Stimulated activated CD4-positive, alpha-beta T cell treated with anti-CD3 and anti-CD28 coated beads, TNF-alpha, amount 100 ng/mL, for 24 hours (primary cell): ENCODE results near the gene MKNK1.

ENCODE experiments used
- DNase-seq, 3 experiments: peaks; one replicate each; pipeline ENCODE4 v3.0.0-alpha.2; 2020; ENCODE audit warnings: low read depth in 3 of 3

MKNK1 gene

DNA sequence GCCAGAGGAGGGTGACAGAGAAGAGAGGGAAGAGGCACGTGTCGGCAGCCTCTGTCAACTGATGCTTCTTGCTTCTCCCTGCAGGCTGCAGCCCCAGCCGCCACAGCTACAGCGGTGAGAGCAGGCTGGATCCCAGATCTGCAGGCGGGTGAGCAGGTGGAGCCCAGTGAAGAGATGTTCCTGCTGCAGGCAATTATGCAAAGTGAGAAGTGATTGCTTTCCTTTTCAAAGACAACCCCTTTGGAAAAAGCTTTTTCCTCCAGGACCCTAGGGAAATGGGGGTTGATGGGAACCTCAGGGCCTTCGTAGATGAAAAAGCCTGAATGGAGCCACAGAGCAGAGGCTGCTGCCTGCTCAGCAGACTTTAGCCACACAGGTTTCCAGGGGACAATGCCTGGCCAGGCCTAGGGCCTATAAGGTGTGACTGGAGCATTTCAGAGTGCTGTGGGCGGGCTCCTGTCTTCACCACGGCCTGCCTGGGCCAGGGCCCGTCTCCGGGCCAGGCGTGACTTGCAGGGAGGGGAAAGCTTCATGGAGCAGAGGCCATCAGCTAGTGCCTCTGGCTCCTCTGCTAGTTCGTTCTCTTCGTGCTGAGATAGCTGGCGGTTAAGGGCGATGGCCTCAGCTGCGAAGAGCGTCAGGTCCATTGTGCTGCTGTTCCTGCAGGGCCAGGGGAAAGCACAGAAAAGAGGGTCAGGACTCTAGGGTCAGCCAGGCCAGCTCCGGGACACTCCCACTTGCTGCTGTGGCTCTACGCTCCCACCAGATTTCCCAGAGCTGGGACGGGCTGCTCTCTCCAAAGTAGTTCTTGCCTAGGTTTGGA, 45.7 kb downstream of the MKNK1 start:
- no peak for DNase-seq

GRCh38 chr1:46557403-46557802, 46.7 kb downstream of the MKNK1 start:
- no peak for DNase-seq

DNA sequence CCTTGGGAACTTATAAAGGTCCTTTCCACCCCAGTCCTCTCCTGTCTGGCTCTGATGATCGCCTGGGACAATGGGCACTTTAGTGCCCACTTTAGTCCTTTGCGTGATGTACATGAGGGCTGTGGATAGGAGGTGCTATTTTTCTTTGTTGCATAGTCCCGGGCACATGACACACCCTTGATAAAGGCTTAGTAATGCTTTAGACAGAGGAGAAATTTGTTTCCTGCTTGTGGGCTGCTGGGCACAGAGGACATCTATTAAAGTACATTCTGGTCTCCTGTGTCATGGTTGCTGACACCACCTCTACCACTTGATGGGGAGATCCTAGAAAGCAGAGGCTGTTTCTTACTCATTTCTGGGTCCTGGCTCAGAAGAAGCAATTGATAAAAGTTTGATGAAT, 47.2 kb downstream of the MKNK1 start:
- DNase-seq: no peak

GRCh38 chr1:46555826-46556619, 48.0 kb downstream of the MKNK1 start:
- DNase-seq: no peak

GRCh38 chr1:46554597-46555381, 49.3 kb downstream of the MKNK1 start:
- DNase-seq: no peak

DNA sequence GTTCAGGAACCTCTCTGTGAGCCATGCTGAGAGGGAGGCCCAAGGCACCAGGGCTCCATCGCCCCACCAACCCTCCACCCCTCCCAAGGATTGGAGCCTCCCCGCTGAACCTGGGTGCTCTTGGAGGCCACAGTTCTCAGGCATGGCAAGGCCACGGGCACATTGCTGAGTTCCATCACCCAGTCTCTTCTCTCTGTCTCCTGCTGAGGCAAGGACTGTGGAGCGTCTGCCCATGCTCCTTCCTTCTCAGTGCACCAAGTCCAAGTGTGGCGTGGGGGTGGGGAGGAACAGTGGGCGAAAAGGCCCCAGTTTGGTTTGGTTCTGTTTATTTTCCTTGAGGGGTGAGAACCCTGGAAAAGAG, 49.9 kb downstream of the MKNK1 start:
- DNase-seq: no peak

DNA sequence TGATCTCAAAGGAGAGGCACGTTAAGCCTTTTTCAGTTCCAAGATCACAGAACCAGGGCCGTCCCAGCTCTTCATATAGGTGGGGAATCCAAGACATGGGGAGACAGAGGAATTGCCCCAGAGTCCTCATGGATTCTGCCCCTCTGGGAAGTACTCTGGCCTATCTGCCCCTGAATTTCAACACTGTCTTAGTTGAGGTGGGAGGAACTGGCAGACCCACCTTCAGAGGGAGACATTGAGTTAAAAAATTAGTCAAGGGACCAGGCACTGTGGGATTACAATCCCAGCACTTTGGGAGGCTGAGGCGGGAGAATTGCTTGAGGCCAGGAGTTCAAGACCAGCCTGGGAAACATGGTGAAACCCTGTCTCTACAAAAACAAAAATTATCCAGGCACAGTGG, 50.6 kb downstream of the MKNK1 start:
- DNase-seq: no peak

DNA sequence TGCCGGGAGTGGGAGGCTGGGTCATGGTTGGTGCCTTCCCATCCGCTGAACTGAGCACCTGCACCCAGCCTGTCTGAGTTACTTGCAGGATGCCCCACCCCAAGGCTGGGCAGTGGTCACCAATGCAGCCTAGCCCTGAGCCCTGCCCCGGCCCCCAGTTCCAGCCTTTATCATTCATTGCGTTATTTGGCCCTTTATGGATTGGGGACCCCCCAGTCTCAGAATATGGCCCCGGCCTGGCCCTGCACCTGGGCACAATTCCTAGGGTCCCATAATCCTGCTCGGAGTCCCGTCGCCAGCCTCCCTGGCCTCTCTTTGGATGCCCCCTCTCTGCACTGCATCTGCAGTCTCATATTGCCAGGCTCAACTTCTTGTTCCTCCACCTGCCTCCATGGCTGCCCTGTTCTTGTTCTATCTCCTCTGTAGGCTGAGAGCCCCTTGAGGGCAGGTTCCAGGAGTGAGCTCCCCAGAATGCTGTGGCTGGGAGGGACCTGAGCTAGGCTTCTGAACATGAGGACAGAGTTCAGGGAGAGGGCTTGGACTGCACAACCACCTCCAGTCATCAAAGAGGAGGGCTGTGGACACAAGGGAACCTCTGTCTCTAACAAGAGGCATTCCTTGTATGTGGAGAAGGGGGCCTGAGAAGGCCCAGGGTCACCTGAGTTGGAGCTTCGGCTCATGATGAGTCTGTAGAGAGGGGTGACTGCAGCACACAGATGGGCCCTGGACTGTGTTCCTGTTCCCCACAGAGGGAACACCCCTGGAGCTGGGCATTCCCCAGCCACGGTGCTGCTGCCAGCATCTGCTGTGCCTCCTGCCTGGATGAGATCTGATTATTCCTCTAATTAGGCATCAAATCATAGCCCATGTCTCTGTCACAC, 51.5 kb downstream of the MKNK1 start:
- DNase-seq: no peak

GRCh38 chr1:46551597-46552095, 52.4 kb downstream of the MKNK1 start, which contains the start of gene KNCN:
Gene KNCN, minus strand, starts transcription at chr1:46551647. Its CDS starts 432 bp downstream, at chr1:46551215.
- DNase-seq: no peak

DNA sequence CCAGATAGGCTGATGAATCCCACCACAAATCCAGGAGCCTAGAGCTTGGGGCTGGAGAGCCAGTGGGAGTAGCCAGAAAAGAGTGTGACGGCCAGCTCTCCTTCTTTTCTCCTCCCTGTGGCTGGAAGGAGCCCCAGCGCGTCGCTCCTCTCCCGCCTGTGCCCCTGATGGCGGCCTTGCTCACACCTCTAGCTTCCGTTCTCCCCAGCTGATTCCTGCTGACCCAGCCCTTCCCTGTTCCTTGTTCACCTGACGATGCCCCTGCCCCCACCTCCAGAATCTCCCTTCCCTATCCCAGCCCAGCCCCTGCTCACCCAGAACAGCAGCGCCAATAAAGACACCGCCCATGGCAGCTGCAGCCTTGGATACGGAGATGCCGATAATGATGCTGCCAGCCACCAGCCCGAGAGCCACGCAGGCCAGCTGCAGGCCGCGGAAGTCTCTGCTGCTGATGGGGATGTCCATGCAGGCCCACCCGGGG, 53.3 kb downstream of the MKNK1 start:
- DNase-seq: no peak

DNA sequence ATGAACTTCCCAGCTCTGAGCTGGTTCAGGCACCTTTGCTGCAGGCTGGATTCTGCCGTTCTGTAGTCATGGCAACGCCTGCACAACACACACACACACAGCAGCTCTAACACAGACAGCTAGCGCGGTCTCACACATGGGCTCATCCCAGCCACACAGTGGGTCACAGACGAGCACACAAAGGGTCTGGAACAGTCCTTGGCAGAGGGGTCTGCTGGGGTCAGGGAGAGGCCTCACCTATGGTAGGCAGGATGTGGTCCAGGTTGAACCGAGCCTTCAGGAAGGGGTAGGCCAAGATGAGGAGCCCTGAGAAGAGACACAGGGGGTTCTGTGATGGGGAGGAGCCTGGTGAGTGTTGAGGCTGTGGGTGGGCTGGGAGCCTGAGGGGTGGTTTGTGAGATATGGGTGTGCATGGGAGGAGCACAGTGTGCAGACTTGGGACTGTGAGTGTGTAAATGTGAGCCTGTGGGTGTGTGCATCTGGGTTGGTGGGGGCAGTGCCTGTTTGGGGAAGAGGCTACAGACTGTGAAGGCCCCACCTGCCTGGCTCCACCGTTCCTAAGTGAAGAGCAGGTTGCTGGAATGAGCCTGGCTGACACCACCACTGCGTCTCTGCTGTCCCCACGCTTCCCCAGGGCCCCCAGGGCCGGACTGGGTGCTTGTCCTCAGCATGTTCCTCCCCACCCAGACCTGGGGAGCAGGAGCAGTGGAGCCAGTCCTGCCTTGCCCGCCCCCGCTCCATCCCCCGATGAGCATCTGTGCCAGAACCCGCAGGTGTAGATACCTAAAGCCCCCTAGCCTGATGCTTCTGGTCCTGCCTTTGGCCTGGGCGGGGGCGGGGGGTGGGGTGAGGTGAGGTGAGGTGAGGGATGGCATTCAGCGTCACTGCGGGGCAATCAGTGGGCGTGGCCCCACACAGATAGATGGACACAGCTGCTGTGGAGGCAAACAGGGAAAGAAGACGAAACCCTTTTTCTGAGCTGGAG, 54.1 kb downstream of the MKNK1 start:
- no peak for DNase-seq

DNA sequence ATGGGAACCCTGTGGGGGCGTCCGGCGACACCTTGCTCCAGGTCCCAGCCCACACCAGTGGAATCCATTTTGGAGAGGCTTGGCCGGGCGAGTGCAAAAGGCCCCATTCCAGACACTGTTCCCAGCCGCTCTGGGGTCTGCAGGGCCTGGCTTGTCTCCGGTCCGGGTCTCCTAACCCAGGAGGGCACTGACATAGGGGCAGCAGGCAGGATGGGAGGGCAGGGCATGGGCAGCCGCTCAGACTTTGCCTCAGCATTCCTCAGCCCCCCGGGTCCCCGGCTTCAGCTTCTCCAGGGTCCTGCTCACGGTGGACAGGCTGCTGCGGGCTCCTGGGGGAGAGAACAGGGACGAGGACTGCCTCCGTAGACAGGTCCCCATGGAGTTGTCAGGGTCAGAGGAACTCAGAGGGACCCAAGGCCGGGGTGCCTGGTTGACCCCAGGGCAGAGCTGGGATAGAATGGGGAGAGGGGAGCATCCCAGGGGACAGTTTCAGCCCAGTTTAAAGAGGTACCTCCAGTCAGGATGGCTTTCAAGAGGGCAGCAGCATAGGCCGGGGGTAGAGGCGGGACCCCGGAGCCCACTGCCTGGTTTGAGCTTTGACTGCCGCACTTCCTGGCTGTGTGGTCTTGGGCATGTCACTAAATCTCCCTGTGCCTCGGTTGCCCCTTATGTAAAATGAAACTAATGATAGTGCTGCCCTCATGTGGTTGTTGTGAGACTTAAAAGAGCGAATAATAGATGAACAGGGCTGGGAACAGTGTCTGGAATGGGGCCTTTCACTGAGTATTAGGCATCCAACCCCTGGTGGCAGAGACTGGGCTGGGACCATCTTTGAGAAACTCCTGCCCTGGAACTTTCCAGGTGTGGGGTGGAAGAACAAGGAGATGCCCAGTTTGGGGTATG, 56.3 kb downstream of the MKNK1 start:
- DNase-seq: no peak

DNA sequence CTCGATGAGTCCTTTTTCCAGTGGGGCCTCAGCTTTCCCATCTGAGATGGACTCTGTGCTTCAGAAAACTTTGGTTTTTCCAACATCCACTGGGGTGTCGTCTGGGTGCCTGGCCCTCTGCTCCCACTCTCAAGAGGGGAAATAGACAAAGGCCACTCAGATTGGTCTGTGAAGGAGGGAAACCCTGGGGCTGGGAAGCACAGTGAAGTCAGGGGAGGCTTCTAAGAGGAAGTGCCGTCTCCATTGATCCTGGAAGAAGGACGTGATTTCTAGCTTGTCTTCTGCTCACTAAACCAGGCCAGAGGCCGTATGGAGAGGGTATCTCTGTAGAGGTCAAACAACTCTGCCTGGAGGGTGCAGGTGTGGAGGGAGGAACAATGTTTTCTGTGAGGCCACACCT, 57.9 kb downstream of the MKNK1 start:
- no peak for DNase-seq

GRCh38 chr1:46545784-46546183, 58.3 kb downstream of the MKNK1 start:
- DNase-seq: no peak

DNA sequence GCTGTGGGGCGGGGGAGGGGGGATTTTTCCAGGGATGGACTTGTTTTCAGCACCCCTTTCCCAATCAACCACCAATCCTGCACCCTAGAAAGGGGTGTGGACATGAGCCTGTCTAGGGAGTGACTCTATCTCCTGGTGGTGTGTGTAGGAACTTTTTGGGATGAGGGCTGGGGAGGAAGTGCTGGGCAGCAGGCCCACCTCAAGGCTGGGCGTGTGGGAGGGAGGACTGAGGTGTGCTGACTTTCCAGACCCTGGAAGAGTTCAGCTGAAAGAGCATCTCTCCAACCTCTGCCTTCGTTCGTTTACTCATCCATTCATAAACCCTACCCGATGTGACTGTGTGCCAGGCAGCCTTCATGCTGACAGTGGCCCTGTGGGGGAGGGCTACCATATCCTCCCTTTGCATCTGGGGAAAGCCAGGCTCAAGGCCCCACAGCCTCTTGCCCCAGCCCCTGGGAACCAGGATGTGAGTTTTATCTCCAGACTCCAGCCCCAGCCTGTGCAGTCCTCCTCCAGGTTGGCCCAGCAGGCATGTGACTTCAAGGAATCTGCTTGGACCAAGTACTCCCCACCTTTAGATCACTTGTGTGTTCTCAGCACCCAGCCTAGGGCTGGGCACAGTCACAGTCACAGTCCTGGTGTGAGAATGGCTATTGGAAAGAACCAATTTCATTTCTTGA, 59.4 kb downstream of the MKNK1 start:
- DNase-seq: no peak

DNA sequence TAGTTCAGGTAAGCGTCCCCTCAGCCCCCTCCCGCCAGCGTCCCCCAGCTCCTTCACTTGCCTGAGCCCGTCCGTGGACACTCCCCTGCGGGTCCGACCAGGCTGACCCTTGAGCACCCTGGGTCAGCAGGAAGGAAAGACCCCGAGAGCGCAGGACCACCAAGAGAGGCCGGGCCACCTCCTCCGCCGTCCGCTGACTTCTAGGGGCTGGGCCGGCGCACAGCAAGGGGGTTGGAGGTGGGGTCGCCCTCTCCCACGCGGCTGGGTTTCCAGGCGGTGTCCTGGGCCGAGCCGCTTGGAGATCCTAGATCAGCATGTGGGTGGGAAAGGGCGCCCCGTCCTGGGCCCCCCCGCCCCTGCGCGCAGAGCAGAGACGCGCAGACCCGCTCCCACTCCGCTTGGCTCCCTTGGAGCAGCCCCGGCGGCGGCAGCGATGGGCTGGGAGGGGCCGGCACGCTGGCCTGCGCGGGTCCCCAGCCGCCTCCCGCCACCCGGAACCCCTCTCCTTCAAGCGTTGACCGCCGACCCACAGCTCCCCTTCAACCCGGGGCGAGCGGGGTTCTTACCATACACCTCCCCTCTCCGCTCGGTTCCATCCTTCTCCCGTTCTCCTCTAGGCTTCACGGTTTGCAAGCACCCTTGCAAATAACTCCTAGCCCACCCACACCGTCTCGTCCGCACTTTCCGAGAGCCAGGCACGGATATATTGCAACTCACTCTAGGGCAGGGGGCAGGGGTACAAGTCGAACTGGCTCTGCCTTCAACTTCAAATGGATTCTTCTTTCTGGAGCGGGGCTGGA, 60.1 kb downstream of the MKNK1 start:
- DNase-seq: no peak

DNA sequence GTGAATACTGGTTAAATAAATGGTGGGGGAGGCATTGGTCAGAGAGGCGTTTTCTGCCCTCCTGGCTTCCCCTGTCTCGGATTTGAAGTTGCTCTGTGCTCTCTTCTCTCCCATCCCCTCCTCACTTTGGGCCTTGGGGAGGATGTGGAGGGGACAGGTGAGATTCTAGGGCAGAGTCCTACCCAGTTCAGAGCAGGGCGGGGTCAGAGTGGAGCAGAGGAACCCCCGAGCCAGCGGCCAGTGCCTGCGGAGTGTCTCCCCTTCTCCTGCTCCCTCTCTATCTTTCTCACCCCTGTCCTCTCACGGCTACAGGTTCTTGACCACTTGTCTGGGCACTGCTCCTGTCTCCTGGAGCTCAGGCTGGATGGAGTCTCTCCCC, 60.7 kb downstream of the MKNK1 start:
- no peak for DNase-seq
